HG02642 (cell line): Measurements from ENCODE around the gene MEMO1.
"Not testable (repeated sequence)": the region's sequence is repeated elsewhere in the genome, so short reads cannot be mapped to it uniquely, and the experiment has no call there.

Source experiments
- ATAC-seq: cut with Tn5 transposase; IDR thresholded peaks from one replicate; pipeline ENCODE4 v1.9.1; 2021; ENCODE audit warnings: mild to moderate bottlenecking; ENCODE audit not compliant: unreplicated experiment, poor library complexity

Gene MEMO1

DNA sequence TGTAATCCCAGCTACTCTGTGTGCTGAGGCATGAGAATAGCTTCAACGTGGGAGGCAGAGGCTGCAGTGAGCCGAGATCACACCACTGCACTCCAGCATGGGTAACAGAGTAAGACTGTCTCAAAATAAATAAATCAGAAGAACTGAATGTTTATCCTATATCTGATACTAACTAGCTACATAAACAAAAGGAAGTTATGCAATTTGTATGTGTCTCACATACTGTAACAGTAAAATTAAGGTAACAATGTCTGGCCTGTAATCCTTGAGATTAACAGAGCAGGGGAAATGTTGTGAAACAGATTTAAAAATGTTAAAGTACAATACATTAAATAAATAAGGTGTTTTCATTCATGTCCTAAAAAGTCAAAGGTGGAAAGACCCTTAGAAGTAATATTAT is 150.8 kb downstream of the MEMO1 start:
- ATAC-seq = no peak

DNA sequence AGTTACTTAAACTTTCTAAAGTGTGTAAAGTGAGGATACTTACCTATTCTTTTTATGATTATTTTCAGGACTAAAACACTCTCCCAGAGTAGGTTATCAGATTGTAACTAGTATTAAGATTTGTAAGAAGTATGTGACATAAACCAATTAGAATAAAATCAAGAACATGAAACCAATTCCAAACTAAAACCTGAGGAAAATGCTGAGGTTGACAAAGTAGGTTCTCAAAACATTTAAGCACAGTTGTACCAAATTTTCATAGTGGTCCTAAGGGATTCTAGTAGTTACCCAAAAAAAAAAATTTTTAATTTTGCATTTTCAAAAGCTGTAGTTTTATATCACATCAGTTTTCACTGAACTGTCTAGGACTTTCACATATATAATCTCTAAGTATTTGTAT is 157.3 kb downstream of the MEMO1 start:
- no peak for ATAC-seq

DNA sequence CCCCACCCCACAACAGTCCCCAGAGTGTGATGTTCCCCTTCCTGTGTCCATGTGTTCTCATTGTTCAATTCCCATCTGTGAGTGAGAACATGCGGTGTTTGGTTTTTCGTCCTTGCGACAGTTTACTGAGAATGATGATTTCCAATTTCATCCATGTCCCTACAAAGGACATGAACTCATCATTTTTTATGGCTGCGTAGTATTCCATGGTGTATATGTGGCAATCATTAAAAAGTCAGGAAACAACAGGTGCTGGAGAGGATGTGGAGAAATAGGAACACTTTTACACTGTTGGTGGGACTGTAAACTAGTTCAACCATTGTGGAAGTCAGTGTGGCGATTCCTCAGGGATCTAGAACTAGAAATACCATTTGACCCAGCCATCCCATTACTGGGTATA is 168.7 kb downstream of the MEMO1 start:
- not testable (repeated sequence) for ATAC-seq

DNA sequence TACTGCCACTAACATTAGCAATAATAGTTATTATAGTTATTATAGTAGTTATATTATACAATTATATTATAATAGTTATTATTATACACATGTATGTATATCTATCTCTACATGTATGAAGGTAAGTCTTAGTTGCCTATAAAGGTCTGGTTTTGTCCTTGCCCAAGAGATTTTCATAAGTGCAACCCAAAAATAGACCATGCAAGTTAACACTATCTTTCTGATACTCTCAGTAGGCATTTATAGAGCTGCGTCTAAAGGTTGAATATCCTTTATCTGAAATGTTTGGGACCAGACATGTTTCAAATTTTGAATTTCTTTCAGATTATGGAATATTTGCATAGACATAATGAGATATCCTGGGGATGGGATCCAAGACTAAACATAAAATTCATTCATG is 175.4 kb downstream of the MEMO1 start:
- no peak for ATAC-seq

DNA sequence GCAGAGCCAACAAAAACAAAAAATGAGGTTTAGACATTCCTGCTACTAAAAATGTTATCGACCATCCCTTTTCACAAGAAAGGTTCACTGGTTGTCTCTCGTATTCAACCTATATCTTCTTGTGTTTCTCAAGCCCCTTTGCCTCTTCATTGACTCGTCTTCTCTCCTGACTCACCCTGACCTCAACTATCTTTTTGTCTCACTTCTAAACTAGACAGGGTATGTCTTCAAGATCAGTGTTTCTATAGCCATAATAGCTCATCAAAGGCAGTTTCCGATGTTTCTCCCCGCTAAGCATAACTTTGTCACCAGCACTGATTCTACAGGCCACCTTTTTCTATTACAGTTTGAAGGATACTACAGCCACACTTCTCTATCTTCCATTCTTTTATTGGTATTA is 178.4 kb downstream of the MEMO1 start:
- no peak for ATAC-seq

DNA sequence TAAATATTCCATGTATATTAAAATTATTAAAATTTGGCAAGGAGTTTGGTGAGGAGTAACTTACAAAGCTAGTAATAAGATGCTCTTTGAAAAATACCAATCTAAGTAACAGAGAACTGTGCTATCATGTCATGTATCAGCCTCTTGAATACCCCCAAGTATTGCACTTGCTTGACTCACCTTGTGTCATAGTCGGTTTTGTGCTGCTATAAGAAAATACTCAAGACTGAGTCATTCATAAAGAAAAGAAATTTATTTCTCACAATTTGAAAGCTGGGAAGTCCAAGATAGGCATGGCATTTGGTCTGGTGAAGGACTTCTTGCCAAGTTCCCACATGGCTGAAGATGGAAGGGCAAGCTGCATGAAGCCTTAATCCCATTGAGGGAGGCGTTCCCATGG is 179.2 kb downstream of the MEMO1 start:
- ATAC-seq = no peak

DNA sequence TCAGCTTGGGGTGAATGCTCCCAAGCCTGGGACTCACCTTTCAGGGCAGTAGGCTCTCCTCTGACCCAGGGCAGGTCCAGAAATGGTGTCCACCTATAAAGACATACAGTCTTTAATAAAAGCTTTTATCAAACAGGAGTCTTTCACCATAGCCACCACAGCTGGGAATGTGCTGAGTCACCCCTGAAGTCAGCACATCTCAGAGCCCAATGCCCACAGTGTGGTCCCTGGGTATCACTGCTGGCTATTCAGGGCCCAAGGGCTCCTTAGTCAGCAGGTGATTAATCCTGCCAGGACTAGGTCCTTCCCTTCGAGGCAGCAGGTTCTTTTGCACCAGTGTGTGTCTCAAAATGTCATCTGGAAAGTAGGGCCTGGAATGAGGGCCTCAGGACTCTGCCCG is 181.9 kb downstream of the MEMO1 start:
- no peak for ATAC-seq

DNA sequence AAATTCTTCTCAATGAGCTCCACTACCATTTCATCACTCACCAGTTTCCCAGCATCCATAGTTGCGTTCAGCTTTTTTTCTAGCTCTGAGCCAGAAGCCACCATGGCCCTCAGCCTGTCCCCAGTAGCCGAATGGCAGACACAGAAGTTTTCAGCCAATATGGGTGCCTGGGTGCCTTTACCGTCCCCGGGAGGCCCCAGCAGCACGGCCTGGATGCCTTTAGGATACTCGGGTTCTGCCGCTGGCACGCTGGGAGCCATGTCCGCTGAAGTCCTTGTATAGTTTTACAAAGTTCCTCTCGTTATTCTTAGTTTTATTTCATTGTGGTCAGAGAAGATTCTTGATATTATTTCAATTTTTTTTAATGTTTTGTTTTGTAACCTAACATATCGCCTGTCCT is 187.2 kb downstream of the MEMO1 start:
- no peak for ATAC-seq

DNA sequence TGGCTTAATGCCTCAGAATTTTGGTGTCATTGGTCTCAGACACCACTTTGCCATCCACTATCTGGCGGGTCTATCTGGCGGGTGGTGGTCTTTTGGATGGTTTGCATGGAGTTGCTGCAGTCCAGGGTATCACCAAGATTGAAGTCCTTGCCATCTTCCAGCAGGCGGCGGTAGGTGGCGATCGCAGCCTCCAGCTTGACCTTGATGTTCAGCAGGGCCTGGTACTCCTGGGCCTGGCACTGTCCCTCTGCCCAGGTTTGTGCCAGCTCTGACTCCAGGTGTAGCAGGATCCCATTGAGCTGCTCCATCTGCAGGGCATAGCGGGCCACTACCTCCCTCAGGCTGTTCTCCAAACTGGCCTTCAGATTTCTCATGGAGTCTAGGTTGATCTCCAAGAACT is 188.2 kb downstream of the MEMO1 start:
- ATAC-seq = no peak
